NCI-H2196 (cell line): ENCODE data around the gene MRAP2.
"Not testable (repeated sequence)": the region's sequence is repeated elsewhere in the genome, so short reads cannot be mapped to it uniquely, and the experiment has no call there.

ENCODE experiments used
- DNase-seq: peaks from one replicate; lab custom pipeline; 2025; ENCODE audit not compliant: unreplicated experiment; lab: John Stamatoyannopoulos, UW

The MRAP2 gene

DNA sequence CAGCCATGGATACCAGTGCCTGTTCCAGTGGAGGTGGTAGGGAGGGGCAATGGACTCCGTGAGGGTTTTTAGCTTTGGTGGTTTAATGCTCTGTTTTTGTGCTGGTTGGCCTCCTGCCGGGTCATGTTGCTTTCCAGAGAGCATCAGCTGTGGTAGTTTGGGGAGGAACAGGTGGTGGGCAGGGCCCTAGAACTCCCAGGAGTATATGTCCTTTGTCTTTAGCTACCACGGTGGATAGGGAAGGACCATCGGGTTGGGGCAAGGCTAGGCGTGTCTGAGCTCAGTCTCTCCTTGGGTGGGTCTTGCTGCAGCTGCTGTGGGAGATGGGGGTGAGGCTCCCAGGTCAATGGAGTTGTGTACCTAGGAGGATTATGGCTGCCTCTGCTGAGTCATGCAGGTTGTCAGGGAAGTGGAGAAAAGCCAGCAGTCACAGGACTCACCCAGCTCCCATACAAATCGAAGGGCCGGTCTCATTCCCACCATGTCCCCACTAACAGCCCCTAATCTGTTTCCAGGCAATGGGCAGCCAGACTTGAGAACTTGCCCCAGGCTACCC is 38.9 kb downstream of the MRAP2 start:
- DNase-seq, result no peak

DNA sequence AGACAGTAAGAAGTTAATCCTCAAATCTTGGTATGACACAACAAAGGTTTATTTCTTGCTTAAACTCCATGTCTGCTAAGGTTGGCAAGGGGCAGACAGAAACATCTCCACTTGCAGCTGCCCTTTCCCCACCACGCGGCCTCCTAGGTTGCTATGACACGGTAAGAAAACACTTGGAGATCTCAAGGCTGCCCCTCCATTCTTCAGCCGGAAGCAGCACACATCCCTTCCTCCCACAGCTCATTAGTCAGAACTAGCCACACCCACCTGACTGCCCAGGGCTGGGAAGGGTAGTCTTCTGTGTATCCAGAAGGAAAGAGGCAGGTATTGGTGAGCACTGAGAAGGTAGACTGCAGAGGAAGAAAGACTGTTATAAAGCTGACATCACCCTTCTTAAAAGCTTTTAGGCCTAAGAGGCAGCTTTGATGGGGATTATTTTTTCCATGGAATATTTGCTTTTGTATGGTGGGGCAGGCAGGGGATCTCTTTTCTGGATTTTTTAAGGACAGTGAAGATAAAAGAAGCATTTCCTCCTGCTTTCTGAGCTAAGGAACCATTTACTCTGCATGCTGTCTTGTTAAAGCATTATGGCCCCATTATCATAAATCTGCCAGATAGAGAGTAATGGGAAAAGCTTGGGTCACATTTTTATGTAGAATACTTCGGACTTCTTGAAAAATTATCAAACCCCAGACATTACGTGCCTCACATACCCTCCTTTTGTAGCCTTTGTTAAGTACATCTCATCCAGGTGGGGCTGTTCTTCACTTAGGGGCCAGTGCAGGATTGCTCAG is 41.6 kb downstream of the MRAP2 start:
- no peak for DNase-seq

DNA sequence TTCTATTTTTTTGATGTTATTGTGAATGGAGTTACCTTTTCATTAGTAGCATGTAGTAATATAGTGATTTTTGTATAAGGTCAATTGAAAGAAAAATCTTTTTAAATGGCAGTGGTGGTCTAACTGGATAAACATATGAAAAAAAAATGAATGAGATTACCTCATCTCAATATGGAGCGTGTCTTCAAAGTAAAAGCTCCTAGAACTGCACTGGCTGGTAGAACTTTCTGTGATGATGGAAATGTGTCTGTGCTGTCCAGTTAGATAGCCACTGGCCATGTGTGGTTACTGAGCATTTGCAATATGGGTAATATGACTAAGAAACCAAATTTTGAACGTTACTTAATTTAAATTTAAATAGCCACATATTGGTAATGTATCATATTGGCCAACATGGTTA is 44.1 kb downstream of the MRAP2 start:
- no peak for DNase-seq

DNA sequence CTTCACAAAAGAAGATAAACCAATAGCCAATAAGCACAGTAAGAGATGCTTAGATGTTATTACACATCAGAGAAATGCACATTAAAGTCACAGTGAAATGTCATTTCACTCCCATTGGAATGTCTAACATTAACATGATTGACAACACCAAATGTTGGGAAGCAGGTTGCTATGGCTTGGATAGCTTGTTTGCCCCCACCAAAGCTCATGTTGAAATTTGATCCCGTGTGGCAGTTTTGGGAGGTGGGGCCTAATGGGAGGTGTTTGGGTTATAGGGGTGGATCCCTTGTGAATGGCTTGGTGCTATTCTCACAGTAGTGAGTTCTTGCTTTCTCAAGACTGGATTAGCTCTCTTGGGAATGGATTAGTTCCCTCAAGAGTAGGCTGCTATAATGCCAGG is 44.8 kb downstream of the MRAP2 start:
- no peak for DNase-seq

DNA sequence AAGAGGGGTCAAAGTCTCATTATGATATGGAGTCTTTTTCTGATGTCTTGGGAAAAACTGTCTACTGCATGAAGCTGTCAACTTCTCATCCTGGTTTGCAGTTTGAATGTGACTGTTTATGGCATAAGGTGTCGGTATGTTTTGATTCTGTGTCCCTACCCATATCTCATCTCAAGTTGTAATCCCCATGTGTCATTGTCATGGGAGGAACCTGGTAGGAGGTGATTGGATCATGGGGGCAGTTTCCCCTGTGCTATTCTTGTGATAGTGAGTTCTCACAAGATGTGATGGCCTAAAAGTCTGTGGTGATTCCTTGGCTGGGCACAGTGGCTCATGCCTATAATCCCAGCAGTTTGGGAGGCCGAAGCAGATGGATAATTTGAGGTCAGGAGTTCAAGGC is 47.6 kb downstream of the MRAP2 start:
- DNase-seq, result no peak

DNA sequence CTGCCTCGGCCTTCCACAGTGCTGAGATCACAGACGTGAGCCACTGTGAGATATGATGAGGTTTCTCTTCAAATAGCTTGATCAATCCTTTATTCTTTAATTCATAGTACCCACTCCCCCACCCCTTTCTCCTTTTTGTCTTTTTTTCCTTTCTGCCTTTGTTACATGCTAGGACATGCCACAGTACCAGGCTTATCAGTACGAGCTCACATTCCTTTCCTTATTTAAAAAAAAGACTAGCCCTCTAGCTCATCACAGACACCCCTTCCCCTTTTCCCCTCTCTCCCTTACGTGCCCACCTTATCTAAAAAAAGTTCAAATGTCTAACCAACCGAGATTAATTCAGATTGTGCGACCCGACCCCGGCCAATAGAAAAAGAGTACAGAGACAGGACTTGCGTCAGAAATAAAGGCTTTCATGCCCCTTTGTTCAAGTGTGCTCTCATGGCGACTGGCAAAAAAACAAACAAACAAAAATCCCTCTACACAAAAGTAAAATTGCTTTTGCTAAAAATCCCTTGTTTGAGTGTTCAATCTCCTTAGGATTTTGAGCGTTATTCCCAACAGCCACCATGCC is 49.2 kb downstream of the MRAP2 start:
- DNase-seq, result no peak

DNA sequence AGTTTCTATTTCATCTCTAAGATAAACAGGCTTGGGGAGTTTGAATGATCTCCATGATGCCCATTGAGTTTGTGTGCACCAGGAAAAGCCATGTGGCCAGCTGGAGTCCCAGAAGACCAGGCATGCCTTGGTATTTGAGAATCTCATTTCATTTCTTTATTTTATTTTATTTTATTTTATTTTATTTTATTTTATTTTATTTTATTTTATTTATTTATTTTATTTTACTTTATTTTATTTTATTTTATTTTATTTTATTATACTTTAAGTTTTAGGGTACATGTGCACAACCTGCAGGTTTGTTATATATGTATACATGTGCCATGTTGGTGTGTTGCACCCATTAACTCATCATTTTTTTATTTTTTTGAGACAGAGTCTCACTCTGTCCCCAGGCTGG is 51.1 kb downstream of the MRAP2 start:
- not testable (repeated sequence) for DNase-seq

DNA sequence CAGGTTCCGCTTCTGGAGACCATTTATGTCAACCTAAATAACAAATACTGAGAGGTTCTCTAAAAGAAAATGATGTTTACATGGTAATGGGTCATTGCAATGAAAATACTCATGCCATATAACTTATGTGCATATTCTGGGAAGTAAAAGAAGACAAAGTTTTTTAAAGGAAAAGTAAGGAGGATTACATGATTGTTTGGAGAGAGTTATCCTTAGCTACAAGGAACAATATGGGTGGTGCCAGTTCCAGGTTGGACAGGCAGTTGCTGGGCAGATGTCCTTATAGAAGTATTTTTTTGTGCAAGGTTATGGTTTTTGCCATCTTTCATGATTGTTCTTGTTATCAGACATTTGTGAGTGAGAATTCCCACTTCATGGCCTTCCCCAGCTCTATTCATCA is 52.5 kb downstream of the MRAP2 start:
- DNase-seq, result no peak

DNA sequence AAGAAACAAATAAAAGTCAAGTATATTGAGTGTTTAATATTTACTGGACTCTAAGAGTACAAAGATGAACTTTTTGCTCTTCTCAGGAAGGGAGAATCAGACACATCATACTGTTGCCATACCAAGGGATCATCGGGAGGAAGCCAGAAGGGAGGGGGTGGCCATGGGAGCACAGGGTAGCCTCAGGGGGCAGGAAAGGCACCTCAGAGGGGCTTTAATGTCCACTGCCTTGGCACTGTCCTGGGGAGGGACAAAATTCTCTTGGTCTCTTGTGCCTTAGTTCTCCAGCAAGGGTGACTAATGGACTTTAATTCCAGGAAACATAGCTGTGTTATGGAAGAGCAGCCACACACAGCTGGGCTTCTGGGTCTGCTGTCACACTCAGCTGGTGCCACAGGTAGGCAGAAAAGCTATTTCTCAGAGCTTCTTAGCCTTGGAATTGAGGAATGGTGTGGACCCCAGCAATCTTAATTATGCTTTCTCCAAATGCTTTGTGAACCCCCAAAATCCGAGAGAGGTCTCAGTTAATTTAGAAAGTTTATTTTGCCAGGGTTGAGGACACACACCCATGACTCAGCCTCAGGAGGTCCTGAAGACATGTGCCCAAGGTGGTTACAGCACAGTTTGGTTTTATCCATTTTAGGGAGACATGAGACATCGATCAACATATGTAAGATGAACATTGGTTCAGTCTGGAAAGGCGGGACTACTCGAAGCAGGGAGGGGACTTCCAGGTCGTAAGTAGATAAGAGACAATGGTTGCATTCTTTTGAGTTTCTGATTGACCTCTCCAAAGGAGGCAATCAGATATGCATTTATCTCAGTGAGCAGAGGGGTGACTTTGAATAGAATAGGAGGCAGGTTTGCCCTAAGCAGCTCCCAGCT is 53.2 kb downstream of the MRAP2 start:
- no peak for DNase-seq

DNA sequence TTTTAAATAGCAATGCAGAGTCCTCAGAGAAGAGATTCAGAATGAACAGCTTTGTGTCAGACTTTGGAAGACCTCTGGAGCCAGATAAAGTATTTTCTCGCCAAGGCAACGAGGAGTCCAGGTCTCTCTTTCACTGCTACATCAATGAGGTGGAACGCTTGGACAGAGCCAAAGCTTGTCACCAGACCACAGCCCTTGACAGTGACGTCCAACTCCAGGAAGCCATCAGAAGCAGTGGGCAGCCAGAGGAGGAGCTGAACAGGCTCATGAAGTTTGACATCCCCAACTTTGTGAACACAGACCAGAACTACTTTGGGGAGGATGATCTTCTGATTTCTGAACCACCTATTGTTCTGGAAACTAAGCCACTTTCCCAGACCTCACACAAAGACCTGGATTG is 55.5 kb downstream of the MRAP2 start:
- no peak for DNase-seq

DNA sequence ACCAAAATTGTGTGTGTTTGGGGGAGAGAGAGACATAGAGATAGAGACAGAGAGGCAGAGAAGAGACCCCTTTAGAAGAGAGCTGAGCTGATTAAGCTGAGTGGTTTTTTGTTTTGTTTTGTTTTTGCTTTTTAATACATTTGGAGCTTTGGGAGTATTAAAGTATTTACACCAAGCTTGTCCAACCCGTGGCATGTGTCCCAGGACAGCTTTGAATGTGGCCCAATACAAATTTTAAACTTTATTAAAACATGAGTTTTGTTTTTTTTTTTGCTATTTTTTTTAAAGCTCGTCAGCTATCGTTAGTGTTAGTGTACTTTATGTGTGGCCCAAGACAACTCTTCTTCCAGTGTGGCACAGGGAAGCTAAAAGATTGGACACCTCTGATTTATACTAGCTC is 56.0 kb downstream of the MRAP2 start:
- no peak for DNase-seq

DNA sequence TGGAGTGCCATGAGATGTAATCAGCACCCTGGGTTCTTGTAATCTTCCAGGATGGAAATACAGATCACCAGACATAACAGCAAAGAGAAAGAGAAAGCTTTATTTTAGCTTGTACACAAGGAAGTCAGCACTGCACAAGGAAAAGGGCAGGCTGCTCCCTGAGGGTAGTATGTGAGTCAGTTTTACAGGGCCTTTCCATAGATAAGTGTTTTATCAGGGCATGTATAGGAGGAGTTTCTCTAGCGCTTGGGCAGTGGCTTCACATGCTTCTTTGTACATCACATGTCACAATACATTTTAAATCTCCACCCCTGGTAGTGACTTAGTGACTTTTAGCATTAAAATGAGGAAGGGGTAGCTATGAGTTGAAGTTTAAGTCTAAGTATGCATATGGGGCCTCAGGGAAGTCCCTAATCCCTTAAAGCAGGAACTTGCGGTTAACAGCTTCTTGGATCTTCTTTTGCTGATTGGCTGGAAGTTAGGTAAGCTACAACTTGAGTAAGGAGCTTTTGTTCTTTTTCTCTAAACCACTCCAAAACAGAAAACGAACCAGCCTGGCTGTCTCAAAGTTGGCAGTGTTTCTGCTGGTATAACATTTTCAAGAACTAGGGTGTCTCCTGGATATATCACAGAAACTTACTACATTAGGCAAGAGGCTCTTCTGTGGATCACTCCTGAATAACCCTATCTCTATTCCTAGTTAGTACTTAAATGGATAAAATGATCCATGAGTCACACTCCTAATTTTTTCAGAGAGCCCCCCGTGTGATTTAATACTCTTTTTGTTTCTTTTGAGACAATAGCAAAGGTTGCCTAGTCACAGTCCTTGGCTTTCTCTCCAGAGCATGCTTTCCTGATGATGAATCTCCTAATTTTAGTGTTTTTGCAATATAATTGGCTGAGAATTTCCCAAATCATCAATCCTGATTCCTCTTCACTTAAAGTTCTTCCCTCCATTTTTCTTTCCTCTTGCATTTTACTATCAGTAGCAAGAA is 60.2 kb downstream of the MRAP2 start:
- no peak for DNase-seq

DNA sequence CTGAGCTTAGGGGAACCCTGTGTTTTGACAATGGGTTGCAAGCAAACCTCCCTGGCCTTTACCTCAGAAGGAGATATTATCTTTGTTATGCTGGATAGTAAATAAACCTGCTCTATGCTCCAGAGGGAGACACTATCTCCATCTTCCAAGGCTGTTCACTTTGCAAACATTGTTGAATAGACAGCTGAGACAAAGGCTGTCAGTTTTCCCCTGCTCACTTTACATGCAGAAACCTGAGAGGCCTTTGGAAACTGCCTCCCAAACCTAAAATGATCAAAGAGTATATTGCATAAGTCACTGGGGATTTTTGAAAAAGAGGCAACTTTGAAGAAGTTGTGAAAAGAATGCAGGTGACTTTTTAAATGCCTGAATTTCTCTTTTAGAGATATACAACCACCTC is 61.6 kb downstream of the MRAP2 start:
- no peak for DNase-seq

DNA sequence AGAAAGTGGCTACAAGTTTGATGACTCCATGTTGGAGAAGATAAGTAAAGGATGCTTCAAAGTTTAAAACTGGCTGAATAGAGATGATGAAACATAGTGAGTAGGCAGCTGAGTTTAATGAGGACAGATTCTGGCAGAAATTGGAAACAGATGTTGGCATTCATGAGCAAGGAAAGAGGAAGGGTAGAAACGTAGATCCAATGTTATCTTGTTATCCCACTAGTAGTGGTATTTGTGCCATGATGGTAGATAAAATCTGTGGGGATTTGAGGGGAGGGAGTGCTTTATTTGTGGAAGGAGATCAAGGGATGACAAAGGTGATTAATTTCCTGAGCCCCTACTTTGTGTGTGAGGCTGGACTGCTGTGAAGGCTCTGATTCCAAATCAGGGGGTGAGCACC is 69.5 kb downstream of the MRAP2 start:
- DNase-seq, result no peak

DNA sequence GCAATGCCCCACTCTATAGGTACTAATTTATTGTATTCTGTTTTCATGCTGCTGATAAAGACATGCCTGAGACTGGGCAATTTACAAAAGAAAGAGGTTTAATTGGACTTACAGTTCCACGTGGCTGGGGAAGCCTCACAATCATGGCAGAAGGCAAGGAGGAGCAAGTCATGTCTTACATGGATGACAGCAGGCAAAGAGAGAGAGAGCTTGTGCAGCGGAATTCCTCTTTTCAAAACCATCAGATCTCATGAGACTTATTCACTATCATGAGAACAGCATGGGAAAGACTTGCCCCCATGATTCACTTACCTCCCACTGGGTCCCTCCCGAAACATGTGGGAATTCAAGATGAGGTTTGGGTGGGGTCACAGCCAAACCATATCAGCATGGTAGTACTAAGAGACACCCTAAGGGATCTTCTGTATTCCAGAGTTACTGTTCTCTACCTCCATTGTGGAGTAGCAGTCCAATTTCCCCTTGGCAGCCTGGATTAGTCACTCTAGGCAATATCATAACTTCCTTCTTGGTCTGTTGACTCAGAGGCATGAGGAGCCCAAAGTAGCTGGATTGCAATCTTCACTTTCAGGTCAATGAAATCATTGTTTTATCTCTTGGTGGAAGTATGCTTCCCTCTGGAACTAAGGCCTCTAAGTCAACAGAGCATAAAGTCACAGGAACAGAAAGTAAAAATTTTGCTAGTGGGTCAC is 71.8 kb downstream of the MRAP2 start:
- not testable (repeated sequence) for DNase-seq

DNA sequence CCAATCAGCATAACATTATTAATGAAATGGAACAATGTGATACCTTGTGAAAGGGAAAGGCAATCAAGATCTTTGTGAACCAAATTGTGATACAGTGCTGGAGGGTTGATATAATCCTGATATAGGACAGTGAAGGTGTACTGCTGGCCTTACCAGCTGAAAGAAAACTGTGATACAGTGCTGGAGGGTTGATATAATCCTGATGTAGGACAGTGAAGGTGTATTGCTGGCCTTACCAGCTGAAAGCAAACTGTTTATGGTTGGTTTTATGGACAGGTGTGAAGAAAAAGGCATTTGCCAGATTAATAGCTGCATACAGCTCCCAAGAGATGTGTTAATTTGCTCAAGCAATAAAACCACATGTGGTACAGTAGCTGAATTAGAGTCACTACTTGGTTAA is 73.9 kb downstream of the MRAP2 start:
- no peak for DNase-seq

DNA sequence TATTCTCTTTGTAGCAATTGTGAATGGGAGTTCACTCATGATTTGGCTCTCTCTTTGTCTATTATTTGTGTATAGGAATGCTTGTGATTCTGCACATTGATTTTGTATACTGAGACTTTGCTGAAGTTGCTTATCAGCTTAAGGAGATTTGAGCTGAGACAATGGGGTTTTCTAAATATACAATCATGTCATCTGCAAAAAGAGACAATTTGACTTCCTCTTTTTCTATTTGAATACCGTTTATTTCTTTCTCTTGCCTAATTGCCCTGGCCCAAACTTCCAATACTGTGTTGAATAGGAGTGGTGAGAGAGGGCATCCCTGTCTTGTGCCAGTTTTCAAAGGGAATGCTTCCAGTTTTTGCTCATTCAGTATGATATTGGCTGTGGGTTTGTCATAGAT is 77.8 kb downstream of the MRAP2 start:
- DNase-seq, result not testable (repeated sequence)

DNA sequence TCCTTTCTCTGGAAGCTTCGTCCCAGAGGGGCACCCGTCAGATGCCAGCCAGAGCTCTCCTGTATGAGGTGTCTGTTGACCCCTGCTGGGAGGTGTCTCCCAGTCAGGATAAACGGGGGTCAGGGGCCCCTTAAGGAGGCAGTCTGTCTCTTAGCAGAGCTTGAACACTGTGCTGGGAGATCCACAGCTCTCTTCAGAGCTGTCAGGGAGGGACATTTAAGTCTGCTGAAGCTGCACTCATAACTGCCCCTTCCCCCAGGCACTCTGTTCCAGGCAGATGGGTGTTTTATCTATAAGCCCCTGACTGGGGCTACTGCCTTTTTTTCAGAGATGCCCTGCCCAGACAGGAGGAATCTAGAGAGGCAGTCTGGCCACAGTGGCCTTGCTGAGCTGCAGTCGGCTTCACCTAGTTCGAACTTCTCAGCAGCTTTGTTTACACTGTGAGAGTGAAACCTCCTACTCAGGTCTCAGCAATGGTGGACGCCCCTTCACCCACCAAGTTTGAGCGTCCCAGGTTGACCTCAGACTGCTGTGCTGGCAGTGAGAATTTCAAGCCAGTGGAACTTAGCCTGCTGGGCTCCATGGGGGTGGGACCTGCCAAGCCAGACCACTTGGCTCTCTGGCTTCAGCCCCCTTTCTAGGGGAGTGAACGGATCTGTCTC is 81.5 kb downstream of the MRAP2 start:
- not testable (repeated sequence) for DNase-seq

DNA sequence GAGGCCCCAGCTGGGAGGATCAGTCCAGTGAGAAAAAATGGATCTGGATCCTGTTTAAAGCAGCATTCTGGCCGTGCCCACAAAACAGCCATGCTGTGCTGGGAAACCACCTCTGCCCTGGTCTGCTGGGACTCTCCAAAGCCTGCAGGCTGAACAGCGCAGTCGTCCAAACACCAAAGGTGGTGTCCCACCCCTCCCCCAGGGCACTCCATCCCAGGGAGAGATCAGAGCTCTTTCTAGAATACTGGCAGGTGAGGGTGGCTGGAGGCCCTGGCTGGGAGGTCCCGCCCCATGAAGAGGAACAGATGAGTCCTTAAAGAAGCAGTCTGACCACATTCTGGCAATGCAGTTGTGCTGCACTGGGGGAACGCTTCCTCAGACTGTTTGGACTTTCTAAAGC is 84.6 kb downstream of the MRAP2 start:
- no peak for DNase-seq
